ENCODE results near the gene WDR1.

WDR1 gene

GRCh38 chr4:10083861-10084641, 32.5 kb downstream of the WDR1 start:
- no peak for DNase-seq (ENCODE audit: low spot score)

DNA sequence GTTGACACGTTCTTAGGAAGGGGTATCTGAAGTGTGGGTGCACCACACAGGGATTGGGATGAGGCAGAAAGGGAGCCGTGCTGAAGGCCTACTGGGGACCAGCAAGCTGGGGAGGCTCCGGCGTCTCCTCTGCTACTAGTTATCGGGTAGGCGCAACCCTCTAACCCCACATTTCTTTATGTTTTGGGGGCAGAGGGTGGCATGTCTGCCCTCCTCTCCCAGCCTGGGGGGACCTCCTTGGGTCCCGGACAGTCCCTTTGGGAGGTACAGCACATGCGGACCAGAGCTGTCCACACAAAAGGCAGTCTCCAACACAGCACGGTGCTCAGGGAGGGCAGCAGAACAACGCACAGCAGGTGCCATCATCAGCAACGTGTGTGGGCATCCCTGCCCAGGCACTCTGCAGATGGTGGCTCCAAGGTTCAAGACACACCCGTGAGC, 33.2 kb downstream of the WDR1 start:
- DNase-seq (ENCODE audit: low spot score) = no peak

- DNase-seq (ENCODE audit: low spot score) = no peak
These were observed 33.9 kb downstream of the WDR1 start for GRCh38 chr4:10082459-10083272.

DNA sequence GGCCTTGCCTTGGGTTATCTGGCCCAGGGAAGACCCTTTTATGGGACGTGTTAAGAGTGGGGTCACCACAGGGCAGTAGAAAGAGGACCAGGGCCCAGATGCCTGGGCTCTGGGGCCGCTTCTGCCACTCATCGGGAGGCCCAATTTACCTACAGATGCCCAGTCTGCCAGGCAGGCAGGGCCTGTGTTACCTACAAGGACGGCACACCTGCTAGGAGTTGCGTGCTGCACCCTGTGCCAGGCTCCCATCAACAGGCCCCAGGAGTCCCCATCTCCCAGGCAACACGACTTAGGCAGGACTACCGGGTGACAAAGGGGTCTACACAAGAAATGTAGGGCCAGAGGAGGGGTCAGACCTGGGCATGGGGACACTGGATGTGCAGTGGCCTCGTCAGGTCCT, 34.6 kb downstream of the WDR1 start:
- DNase-seq (ENCODE audit: low spot score) = no peak

DNA sequence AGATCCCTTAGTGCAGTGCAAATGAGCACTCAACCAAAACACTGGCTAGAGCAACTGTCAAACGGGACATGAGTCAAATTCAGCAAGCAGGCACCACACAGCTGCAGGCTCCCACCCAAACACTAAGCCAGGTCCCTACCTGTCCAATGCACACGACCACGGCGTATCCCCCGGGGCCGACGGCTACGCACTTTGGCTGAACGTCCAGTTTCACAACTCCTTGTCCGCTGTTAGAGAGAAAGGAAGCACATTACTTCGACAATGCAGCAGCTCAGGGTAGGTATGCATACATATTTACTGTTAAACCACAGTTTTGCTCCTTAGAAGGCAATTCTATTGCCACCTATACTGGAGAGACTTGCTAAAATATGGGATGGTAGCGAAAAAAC, 35.4 kb downstream of the WDR1 start:
- DNase-seq (ENCODE audit: low spot score) = no peak

DNA sequence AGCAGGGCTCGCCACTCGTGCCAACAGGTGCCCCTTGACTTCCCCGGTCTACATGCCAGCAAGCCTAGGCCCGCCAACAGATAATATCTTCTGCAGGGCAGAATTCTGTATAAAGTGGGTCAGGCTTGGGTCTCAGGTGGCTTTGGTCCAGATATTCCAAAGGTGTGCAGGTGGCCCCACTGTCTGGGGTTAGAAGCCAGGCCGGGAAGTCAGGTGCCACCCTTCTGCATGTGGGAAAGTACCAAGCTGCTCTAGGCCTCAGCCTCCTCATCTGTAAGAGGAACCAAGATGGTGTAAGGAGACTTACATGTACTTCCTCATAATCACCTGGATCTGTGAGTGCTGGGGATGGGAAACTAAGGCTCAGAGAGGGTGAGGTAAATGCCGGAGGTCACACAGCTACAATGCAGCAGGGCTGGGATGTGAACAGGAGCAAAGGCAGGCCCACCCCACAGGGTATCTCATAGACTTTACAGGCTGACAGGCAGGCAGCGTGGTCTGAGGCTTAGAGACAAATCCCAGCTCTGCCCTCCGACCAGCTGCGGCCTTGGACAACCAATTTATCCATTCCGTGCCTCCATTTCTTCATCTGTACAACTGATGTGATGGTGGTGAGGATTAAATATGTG, 35.9 kb downstream of the WDR1 start:
- DNase-seq (ENCODE audit: low spot score) = no peak

DNA sequence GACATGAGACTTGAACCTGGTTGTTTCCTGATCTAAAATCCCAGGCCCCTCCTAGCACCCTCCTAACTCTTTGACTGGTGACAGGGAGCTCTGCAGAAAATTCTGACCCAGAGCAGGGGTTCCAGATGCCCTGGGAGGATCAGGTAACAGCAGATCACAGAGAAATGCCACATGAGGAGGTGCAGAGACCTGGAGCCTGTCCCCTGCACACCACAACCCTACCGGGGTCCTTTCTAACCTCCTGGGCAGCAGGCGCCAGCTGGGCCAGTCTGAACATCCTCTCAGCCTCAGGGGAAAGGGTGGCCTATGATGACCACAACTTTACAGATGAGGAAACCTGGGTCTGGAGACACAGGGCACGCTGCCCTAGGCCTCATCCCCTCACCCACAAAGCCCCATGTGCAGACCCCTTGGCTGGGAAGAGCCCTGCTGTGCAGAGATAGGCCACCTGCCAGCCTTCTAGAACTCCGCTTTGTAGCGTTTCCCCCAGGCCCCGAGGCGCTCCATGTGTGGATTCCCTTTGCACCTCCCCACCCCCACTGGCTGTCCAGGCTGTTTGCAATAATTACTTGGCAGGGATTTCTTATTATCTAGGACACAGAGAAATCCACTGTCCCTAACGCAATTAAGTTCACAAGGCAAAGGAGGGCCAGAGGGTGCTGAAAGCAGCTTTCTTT, 36.5 kb downstream of the WDR1 start:
- DNase-seq (ENCODE audit: low spot score) = no peak

GRCh38 chr4:10079256-10079655, 37.3 kb downstream of the WDR1 start:
- no peak for DNase-seq (ENCODE audit: low spot score)

DNA sequence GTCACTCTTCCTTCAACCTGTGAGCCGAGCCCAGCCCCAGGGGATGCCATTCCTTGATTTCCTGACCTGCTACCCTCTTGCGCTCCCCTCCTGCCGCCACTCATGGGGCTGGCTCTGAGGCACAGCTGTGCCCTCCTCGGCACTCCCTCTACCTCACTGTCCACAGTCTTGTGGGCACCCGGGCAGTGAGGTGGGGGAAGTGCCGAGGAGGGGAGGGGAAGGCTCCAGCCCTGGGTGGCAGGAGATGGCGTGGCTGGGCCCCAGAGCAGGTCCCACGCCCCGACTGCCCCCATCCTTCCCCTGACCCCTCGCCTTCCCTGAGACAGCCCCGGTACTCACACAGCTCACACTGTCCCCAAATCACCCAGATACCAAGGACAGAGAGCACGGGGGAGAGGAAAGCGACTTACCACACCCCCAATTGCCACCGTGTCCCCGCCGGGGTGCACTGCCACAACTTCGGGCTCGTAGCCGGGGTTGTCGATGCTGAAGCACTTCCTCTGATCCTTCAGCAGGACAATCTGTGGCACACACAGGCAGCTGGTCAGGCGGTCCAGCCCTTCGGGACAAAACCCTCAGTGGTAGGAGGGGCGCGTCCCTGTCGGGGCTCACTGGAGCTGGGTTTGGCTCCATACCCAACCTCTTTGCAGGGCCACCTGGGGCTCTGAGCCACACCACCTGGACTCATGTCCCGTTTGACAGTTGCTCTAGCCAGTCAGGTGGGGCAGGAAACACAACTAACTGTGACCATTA, 37.9 kb downstream of the WDR1 start:
- no peak for DNase-seq (ENCODE audit: low spot score)

DNA sequence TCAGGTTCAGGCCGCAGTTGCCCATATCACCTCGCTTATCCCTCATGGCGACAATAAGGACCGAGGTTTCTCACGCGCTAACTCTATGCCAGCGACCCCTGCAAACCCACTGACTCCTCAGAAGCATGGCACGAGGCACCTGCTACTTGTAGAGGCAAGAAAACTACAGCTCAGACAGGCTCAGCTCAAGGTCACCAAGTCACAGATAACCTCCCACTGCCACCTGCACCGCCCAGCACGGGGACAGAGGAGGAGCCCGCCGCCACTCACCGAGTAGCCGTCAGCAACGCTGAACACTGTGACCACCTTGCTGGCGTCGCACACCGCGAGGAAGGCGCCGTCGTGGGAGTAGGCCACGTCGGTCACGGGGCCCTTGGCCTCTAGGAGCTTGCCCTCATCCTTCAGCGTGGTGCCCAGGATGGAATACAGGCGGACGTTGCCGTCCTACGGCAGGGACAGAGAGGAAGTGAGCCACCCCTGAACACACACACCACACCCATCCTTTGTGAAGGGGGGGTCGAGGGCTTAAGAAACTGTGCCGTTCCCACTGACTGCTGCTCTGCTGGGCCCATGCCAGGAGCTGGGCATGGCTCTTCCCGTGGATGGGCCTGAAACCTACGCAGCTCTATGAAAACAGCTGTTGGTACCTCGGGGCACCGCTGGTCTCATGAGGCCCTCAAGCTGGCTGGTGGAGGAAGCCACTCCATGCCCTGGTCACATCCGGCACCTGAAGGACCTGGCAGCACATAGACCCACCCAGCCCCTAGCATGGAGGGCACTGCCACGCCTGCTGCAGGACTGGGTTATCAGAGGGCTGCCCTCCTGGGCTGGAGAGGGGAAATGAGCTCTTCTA, 38.9 kb downstream of the WDR1 start:
- no peak for DNase-seq (ENCODE audit: low spot score)

DNA sequence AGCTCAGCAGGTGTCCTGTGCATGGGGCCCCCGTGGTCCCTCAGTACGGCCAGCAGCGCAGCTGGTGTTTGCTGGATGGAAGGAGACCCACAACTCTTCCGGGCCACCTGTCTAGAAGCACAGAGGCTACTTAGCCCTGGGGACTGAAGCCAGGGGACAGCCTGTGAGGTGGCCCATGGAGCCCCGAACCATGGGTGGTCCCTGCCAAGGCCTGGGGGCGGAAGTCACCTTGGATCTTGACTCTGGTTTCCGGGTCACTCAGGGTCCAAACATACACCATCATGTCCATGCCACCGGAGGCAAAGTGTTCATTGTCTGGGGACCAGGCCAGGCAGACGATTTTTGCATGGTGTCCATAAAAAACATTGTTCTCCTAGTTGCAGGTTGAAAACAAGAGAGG, 39.5 kb downstream of the WDR1 start:
- no peak for DNase-seq (ENCODE audit: low spot score)

GRCh38 chr4:10075953-10076391, 40.6 kb downstream of the WDR1 start:
- DNase-seq (ENCODE audit: low spot score) = no peak

GRCh38 chr4:10075158-10075863, 41.3 kb downstream of the WDR1 start:
- DNase-seq (ENCODE audit: low spot score) = no peak

GRCh38 chr4:10074767-10075105, 41.9 kb downstream of the WDR1 start:
- no peak for DNase-seq (ENCODE audit: low spot score)

- DNase-seq (ENCODE audit: low spot score) = no peak
These were observed 42.4 kb downstream of the WDR1 start for GRCh38 chr4:10074076-10074766.

DNA sequence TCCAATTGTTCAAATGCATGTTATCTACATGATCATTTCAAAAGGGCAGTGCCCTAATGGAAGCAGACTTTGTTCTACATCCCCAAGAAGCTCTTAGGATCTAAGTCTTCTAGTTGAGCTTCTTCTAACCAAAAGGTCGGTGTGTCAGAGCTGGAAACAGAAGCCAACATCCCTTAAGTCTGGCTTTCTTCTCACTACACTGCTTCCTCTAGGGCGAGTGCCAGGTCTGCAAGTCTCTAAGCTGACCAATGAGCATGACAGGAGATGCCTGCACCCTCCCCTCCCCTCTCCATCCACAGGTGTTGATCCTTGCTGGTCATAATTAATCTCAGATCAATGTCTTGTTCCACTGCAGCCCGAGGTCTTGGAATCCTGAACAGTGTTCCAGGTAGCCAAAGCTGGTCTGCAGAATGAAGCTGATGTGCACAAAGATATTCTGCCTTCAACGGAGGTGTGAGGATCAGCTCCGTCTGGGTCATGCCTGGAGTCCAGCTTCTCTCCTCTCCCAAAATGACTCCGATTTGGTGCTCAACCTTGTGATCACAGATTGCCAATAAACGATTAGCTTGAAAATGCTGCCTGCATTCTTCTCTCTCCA, 44.1 kb downstream of the WDR1 start:
- no peak for DNase-seq (ENCODE audit: low spot score)

DNA sequence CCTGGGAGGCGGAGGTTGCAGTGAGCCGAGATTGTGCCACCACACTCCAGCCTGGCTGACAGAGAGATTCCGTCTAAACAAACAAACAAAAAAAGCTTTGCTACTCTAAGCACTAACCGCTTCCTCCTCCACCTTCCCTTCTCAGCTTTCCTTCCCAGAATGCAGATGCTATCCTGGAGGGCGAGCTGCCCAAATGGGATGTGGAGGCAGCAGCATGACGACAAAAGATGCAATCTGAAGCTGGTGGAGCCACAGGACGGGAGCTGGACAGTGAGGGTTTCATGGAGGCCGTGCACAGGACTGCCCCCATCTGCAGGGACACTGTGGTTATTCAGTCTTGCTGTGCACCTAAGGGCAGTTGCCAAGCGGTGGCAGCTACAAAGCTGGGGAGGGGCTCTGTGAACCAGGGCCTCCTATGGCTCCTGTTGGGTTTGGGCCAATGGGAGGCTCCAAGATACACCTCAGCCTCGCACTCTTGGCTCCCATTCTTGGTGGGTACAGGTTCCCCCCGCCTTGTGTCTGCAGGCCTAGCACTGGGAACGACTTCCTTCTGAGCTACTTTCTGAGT, 47.4 kb downstream of the WDR1 start:
- DNase-seq (ENCODE audit: low spot score) = no peak

All from activated CD4-positive, alpha-beta T cell treated with anti-CD3 and anti-CD28 coated beads, Interleukin-2, Interleukin-4, amounts not matched to agents 100 ng/mL and 50 ng/mL, durations not matched to agents 16 hours and 8 hours (primary cell).